B cell (primary cell): ENCODE results near the gene MMP3. TPM values are rescaled to one million over a fixed set of nuclear protein-coding genes. Genes with fewer than 3 reads are reported as not detected.

Source experiments
- ATAC-seq: fragments of 200-7000 bp; cut with Tn5 transposase; one replicate; pipeline ENCODE4 v1.10.0; 2021; ENCODE audit warnings: low read depth, mild to moderate bottlenecking, moderate number of reproducible peaks, moderate library complexity
- CTCF ChIA-PET: fragments of 350-600 bp; sonication (Branson Sonifier 250); formaldehyde crosslinking; loops from one replicate; lab custom pipeline; 2021; ENCODE audit warnings: antibody characterized with exemption, inconsistent platforms; lab: Charles Lee
- POLR2A ChIA-PET: fragments of 350-600 bp; sonication (Branson Sonifier 250); formaldehyde crosslinking; loops from one replicate; lab custom pipeline; 2021; ENCODE audit warnings: antibody characterized with exemption; lab: Charles Lee
- DNase-seq: peaks from one replicate; pipeline ENCODE4 v3.0.0; 2013
- H2AFZ ChIP-seq: 2 replicates; pipeline ENCODE4 v1.6.1; 2012; ENCODE audit warnings: mild to moderate bottlenecking, low read depth, low read length; ENCODE audit not compliant: insufficient read depth, poor library complexity, severe bottlenecking
- H3K27ac ChIP-seq, 2 donors: 1 replicate in 1 of 2; 2 replicates in 1 of 2; pipeline ENCODE4 v1.5.1; 2012 to 2013; ENCODE audit warnings: low read length in 2 of 2, mild to moderate bottlenecking in 2 of 2, moderate library complexity in 1 of 2
- H3K27me3 ChIP-seq, 4 experiments: fragments of 200-600 bp in 1 of 4; sonication (generic) in 1 of 4; replicated peaks in 1 of 4; 1 replicate in 2 of 4; 2 replicates in 2 of 4; pipeline versions ENCODE4 v1.6.1 to v1.7.0; 2013 to 2016; ENCODE audit warnings: low read length in 3 of 4, mild to moderate bottlenecking in 2 of 4, mixed read lengths in 1 of 4, moderate library complexity in 1 of 4; ENCODE audit not compliant: insufficient read depth in 4 of 4, control insufficient read depth in 3 of 4; ENCODE audit errors: control extremely low read depth in 1 of 4
- H3K36me3 ChIP-seq, 2 experiments: replicated peaks in 1 of 2; 1 replicate in 1 of 2; 2 replicates in 1 of 2; pipeline versions ENCODE4 v1.6.1 to v1.7.1; 2013; ENCODE audit warnings: low read length in 1 of 2; ENCODE audit not compliant: insufficient read depth in 2 of 2, control insufficient read depth in 1 of 2; ENCODE audit errors: control extremely low read depth in 1 of 2, extremely low read depth in 1 of 2
- H3K4me1 ChIP-seq, 2 donors: fragments of 200-600 bp in 1 of 2; sonication (generic) in 1 of 2; 1 replicate in 1 of 2; 2 replicates in 1 of 2; pipeline versions ENCODE4 v1.5.1 to v1.6.1; 2013 to 2017; ENCODE audit warnings: low read length in 2 of 2; ENCODE audit not compliant: control insufficient read depth in 2 of 2, insufficient read depth in 2 of 2
- H3K4me2 ChIP-seq: replicated peaks from 2 replicates; pipeline ENCODE3; 2012; ENCODE audit warnings: mild to moderate bottlenecking, low read depth, low read length; ENCODE audit not compliant: poor library complexity, severe bottlenecking
- H3K4me3 ChIP-seq, 5 experiments: fragments of 200-600 bp in 1 of 5; sonication (generic) in 1 of 5; 1 replicate in 3 of 5; 2 replicates in 2 of 5; pipeline versions ENCODE4 v1.5.1 to v1.7.0; 2011 to 2016; ENCODE audit warnings: low read length in 4 of 5, mild to moderate bottlenecking in 4 of 5, low read depth in 2 of 5, control low read depth in 1 of 5, moderate library complexity in 1 of 5; ENCODE audit not compliant: insufficient read depth in 1 of 5; ENCODE audit errors: control extremely low read depth in 1 of 5, extremely low read depth in 1 of 5
- H3K79me2 ChIP-seq: fragments of 200-600 bp; sonication (generic); one replicate; pipeline ENCODE4 v1.6.0; 2016; ENCODE audit warnings: low read length; ENCODE audit not compliant: control insufficient read depth, insufficient read depth
- H3K9ac ChIP-seq: fragments of 200-600 bp; sonication (generic); 2 replicates; pipeline ENCODE4 v1.6.1; 2017; ENCODE audit warnings: mild to moderate bottlenecking, low read length, moderate library complexity
- H3K9me3 ChIP-seq, 3 donors: one replicate each; pipeline versions ENCODE4 v1.6.1 to v1.7.1; 2013; ENCODE audit warnings: low read length in 2 of 3; ENCODE audit not compliant: control insufficient read depth in 2 of 3, insufficient read depth in 1 of 3; ENCODE audit errors: control extremely low read depth in 1 of 3
- H4K20me1 ChIP-seq: 2 replicates; pipeline ENCODE4 v1.6.0; 2012; ENCODE audit warnings: mild to moderate bottlenecking, low read length; ENCODE audit not compliant: insufficient read depth, control insufficient read depth, poor library complexity, severe bottlenecking
- H3K27ac Mint-ChIP-seq: one replicate; pipeline ENCODE4 v1.8.0; 2021; ENCODE audit warnings: mixed read lengths
- H3K27me3 Mint-ChIP-seq: one replicate; pipeline ENCODE4 v1.8.0; 2021; ENCODE audit warnings: mixed read lengths
- H3K4me1 Mint-ChIP-seq: one replicate; pipeline ENCODE4 v1.8.0; 2021; ENCODE audit warnings: mixed read lengths
- H3K4me3 Mint-ChIP-seq: one replicate; pipeline ENCODE4 v1.8.0; 2021; ENCODE audit warnings: mixed read lengths
- H3K9me3 Mint-ChIP-seq: one replicate; pipeline ENCODE4 v1.8.0; 2022; ENCODE audit warnings: mixed read lengths; ENCODE audit not compliant: insufficient read depth
- EZH2 ChIP-seq: IDR thresholded peaks from 2 replicates; pipeline ENCODE4 v1.6.1; 2012; ENCODE audit warnings: borderline replicate concordance, low read depth, mild to moderate bottlenecking, moderate library complexity, low read length; ENCODE audit not compliant: insufficient read depth, poor library complexity, severe bottlenecking
- WGBS: methylation state at CpG from one replicate; pipeline ENCODE4 v1.1.5; 2013; ENCODE audit warnings: missing lambda C conversion rate; ENCODE audit not compliant: insufficient coverage; 5-methylcytosine and 5-hydroxymethylcytosine counted together
- intact Hi-C: fragments of 100-400 bp; cut with micrococcal nuclease; formaldehyde crosslinking; loops from one replicate; pipeline ENCODE4 v1.10.0; 2022
- polyA plus RNA-seq: library from polyadenylated mRNA; depleted of rRNA; stranded (reverse); fragments of >200 nt; gene quantifications from 2 replicates; pipeline ENCODE4 v1.2.3, GENCODE V29; 2012
- total RNA-seq, 2 donors: library from RNA; stranded (reverse); fragments of 120-200 nt in 1 of 2; gene quantifications; 1 replicate in 1 of 2; 2 replicates in 1 of 2; pipeline versions ENCODE4 v1.2.3 to v1.2.4, GENCODE V29; 2013 to 2022
- TF ChIP-seq, protein P1 (sequence below): fragments of 200-600 bp; IDR thresholded peaks from one replicate; pipeline ENCODE4 v1.8.0; 2022; ENCODE audit warnings: antibody characterized with exemption, mild to moderate bottlenecking

Gene MMP3
- total and polyA plus RNA-seq, 2 donors (not counting 1 experiment from before 2014, with no cell fraction given): not detected

DNA sequence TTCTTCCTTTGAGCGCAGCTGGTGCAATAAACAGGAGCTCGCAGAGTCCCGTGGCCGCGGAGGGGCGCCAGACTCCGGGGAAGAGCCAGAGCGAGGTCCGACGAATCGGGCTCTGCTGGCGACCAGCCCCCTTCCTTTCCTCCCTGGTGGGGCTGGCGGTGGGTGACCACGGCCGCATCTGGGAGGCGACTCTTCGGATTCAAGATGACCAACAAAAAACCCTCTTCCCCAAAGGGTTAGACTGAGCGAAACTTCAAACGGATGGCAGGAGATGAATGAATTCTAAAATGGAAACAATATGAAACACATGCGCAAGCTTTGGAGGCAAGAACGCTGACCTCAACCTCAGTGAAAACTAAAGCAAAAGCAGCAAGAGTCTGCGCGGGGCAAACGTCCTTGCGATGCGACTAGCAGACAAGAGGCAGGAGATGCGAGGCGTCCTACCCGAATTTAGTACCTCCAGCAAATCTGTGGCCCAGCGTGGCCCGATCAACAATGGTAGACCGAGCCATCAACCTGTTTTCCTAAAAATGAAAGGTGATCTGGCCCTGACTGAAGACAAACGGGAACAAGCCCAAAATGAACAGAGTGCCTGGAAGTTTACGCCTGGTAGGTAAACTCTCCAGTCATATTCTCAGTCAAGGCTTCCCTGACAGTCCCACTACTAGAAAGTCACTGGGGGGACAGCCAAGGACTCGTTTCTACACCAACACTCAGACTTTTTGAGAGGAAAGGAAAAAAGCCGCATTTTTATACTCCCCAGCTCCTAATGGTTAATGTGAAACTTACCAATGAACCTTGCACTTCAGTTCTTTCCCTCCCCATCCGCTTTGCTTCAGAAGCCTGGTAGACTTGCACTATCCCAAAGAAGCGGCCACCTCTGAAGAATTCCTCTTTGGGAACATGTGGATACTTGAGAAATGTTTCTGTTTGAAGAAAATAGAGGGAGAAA lies 11.6 kb downstream of the MMP3 start:
- intact Hi-C loops: no loop called here
- Histone ChIP-seq H4K20me1 (no peaks in the 10 kb centered on the region), H3K79me2 (no peaks in the 10 kb centered on the region), H3K4me3 (no peak overlapping the region), H3K4me1 (no peaks in the 10 kb centered on the region), H3K36me3 (no peaks in the 10 kb centered on the region), H3K4me2 (no peak overlapping the region), H3K9me3 (peaks cover 0 to 4% (median 0%) of the 10 kb centered on the region in 3 donors), H3K27me3 (peaks cover 0 to 11% (median 0%) of the 10 kb centered on the region in 4 experiments), H3K27ac (no peak overlapping the region), H2AFZ (peak overlapping the region; percentile 33), H3K9ac (no peak overlapping the region)
- Mint-ChIP-seq H3K9me3 (no peaks in the 10 kb centered on the region), H3K4me1 (peaks cover 2% of the 10 kb centered on the region), H3K27ac (no peak overlapping the region), H3K4me3 (no peak overlapping the region), H3K27me3 (peaks cover 44% of the 10 kb centered on the region)
- ChIA-PET POLR2A (no interaction called here), CTCF (no interaction called here)
- DNase-seq (no peak), ATAC-seq (no peak)
- TF ChIP-seq, protein P1, sequence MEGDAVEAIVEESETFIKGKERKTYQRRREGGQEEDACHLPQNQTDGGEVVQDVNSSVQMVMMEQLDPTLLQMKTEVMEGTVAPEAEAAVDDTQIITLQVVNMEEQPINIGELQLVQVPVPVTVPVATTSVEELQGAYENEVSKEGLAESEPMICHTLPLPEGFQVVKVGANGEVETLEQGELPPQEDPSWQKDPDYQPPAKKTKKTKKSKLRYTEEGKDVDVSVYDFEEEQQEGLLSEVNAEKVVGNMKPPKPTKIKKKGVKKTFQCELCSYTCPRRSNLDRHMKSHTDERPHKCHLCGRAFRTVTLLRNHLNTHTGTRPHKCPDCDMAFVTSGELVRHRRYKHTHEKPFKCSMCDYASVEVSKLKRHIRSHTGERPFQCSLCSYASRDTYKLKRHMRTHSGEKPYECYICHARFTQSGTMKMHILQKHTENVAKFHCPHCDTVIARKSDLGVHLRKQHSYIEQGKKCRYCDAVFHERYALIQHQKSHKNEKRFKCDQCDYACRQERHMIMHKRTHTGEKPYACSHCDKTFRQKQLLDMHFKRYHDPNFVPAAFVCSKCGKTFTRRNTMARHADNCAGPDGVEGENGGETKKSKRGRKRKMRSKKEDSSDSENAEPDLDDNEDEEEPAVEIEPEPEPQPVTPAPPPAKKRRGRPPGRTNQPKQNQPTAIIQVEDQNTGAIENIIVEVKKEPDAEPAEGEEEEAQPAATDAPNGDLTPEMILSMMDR: no peak
- TF ChIP-seq EZH2: no peak
- WGBS: 43% methylated on average over 31 of the region's 38 CpGs

DNA sequence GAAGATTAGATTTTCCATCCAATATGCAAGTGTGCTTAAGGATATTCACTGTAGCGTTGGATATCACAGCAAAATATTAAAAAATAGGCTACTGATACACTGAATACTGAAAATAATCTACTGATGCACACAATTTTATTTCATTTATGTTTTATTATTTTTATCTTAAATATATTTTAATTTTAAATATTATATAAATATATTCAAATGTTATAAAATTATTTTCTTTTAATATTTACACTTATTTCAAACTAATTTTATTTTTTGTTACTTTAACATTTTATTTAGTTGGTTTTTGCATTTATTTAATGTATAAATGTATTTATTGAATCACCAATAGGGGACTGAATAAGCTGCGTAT lies 12.3 kb downstream of the MMP3 start:
- Histone ChIP-seq H2AFZ (peak overlapping the region; percentile 33), H3K27ac (no peak overlapping the region), H3K36me3 (no peaks in the 10 kb centered on the region), H4K20me1 (no peaks in the 10 kb centered on the region), H3K27me3 (peaks cover 0 to 13% (median 0%) of the 10 kb centered on the region in 4 experiments), H3K79me2 (no peaks in the 10 kb centered on the region), H3K4me2 (no peak overlapping the region), H3K9ac (no peak overlapping the region), H3K9me3 (peaks cover 0 to 7% (median 0%) of the 10 kb centered on the region in 3 donors), H3K4me3 (no peak overlapping the region), H3K4me1 (no peaks in the 10 kb centered on the region)
- H3K27me3 Mint-ChIP-seq: peaks cover 44% of the 10 kb centered on the region
- intact Hi-C loops: no loop called here
- ChIA-PET POLR2A (no interaction called here), CTCF (no interaction called here)
- 20% methylated on average over 1 of the region's 2 CpGs for whole genome bisulfite sequencing
- H3K4me1 Mint-ChIP-seq: peaks cover 2% of the 10 kb centered on the region
- TF ChIP-seq, protein P1: no peak
- no peak for TF ChIP-seq EZH2
- H3K27ac Mint-ChIP-seq: no peak overlapping the region
- no peak overlapping the region for H3K4me3 Mint-ChIP-seq
- ATAC-seq (no peak), DNase-seq (no peak)
- no peaks in the 10 kb centered on the region for H3K9me3 Mint-ChIP-seq
